WTC11 (cell line): Measurements from ENCODE around the gene FOXQ1. TPM values are rescaled to one million over a fixed set of nuclear protein-coding genes. Genes with fewer than 3 reads are reported as not detected.
A peak's percentile ranks its signal among the peaks of the same experiment; 100 is the strongest.

Source experiments
- ATAC-seq: fragments of 200-7000 bp; cut with Tn5 transposase; 2 replicates; pipeline ENCODE4 v1.10.0; 2021; ENCODE audit warnings: mild to moderate bottlenecking, moderate library complexity
- CTCF ChIA-PET: fragments of 300-600 bp; sonication (Branson Sonifier 250); formaldehyde crosslinking; loops from one replicate; lab custom pipeline; 2021; ENCODE audit warnings: antibody characterized with exemption; lab: Charles Lee
- POLR2A ChIA-PET: fragments of 350-600 bp; sonication (Branson Sonifier 250); formaldehyde crosslinking; loops from one replicate; lab custom pipeline; 2021; ENCODE audit warnings: antibody characterized with exemption; lab: Charles Lee
- DNase-seq: peaks from one replicate; pipeline ENCODE4 v3.0.0; 2021; ENCODE audit warnings: low spot score
- H3K27ac Mint-ChIP-seq: 2 replicates; pipeline ENCODE4 v1.8.0; 2021; ENCODE audit warnings: mixed read lengths
- H3K27me3 Mint-ChIP-seq: 2 replicates; pipeline ENCODE4 v1.8.0; 2021; ENCODE audit warnings: low read depth, mild to moderate bottlenecking, moderate library complexity, mixed read lengths
- H3K36me3 Mint-ChIP-seq: 2 replicates; pipeline ENCODE4 v1.8.0; 2021; ENCODE audit warnings: mixed read lengths
- H3K4me1 Mint-ChIP-seq: 2 replicates; pipeline ENCODE4 v1.8.0; 2022; ENCODE audit warnings: mixed read lengths
- H3K4me3 Mint-ChIP-seq: 2 replicates; pipeline ENCODE4 v1.8.0; 2021; ENCODE audit warnings: mild to moderate bottlenecking, moderate library complexity, mixed read lengths
- H3K9me3 Mint-ChIP-seq: 2 replicates; pipeline ENCODE4 v1.8.0; 2021; ENCODE audit warnings: mixed read lengths
- FOXK1 ChIP-seq: sonication (generic); formaldehyde crosslinking; IDR thresholded peaks from 2 replicates; pipeline ENCODE4 v1.8.0; 2022; ENCODE audit warnings: mild to moderate bottlenecking, moderate library complexity, missing genetic modification reagents
- GABPB1 ChIP-seq: sonication (generic); formaldehyde crosslinking; IDR thresholded peaks from 2 replicates; pipeline ENCODE4 v1.8.1; 2023; ENCODE audit warnings: mild to moderate bottlenecking, missing genetic modification reagents
- IRF1 ChIP-seq: sonication (generic); formaldehyde crosslinking; IDR thresholded peaks from 2 replicates; pipeline ENCODE4 v1.8.0; 2023; ENCODE audit warnings: missing genetic modification reagents
- NR1H2 ChIP-seq: sonication (generic); formaldehyde crosslinking; IDR thresholded peaks from 2 replicates; pipeline ENCODE4 v1.9.0; 2021; ENCODE audit warnings: mild to moderate bottlenecking, moderate library complexity, missing genetic modification reagents
- PREB ChIP-seq: sonication (generic); formaldehyde crosslinking; IDR thresholded peaks from 2 replicates; pipeline ENCODE4 v1.8.1; 2022; ENCODE audit warnings: mild to moderate bottlenecking, missing genetic modification reagents, moderate library complexity, borderline replicate concordance
- SMAD4 ChIP-seq: sonication (generic); formaldehyde crosslinking; IDR thresholded peaks from 2 replicates; pipeline ENCODE4 v1.8.0; 2022; ENCODE audit warnings: mild to moderate bottlenecking, missing genetic modification reagents
- SP1 ChIP-seq: sonication (generic); formaldehyde crosslinking; conservative IDR thresholded peaks from 2 replicates; pipeline ENCODE4 v1.8.1; 2022; ENCODE audit warnings: missing genetic modification reagents
- ZNF219 ChIP-seq: sonication (generic); formaldehyde crosslinking; IDR thresholded peaks from 2 replicates; pipeline ENCODE4 v1.8.0; 2023; ENCODE audit warnings: missing genetic modification reagents, mild to moderate bottlenecking, borderline replicate concordance
- ZNF263 ChIP-seq: sonication (generic); formaldehyde crosslinking; IDR thresholded peaks from 2 replicates; pipeline ENCODE4 v1.8.1; 2022; ENCODE audit warnings: low read depth, mild to moderate bottlenecking, moderate library complexity, missing genetic modification reagents
- ZNF423 ChIP-seq: fragments of 250-450 bp; sonication (Bioruptor Pico); IDR thresholded peaks from 2 replicates; pipeline ENCODE4 v2.1.2; 2022; ENCODE audit warnings: mild to moderate bottlenecking, moderate library complexity
- total RNA-seq: library from RNA; stranded (reverse); gene quantifications from 3 replicates; pipeline ENCODE4 v1.2.3, GENCODE V29; 2021
- TF ChIP-seq, protein P1 (sequence below): sonication (generic); formaldehyde crosslinking; IDR thresholded peaks from 2 replicates; pipeline ENCODE4 v1.8.0; 2022; ENCODE audit warnings: mild to moderate bottlenecking, missing genetic modification reagents
- TF ChIP-seq, protein P2 (sequence below): fragments of 250-450 bp; sonication (Bioruptor Pico); IDR thresholded peaks from 2 replicates; pipeline ENCODE4 v1.9.0; 2021; ENCODE audit warnings: mild to moderate bottlenecking

FOXQ1 gene
- total RNA-seq, 1 experiment from 2014 or later = 0.35 TPM

DNA sequence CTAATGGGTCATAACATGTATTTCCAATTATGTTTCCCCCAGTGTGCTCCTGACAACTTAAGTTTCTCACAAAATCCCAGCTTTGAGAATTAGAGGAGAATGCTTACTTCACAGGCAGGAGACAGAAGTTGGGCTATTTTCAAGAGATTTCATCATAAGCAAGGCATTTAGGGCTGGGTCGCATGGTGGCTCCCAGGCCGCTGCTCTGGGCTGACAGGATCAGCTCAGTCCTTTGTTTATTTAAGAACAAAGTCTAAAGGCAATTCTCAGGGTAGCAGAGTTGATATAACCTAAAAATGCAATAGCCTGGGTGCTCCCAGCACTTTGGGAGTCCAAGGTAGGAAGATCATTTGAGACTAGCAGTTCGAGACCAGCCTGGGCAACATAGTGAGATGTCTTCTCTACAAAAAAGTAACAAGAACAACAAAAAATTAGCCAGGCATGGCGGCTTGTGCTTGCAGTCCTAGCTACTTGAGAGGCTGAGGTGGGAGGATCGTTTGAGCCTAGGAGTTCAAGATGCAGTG, 10.9 kb downstream of the FOXQ1 start:
- Mint-ChIP-seq H3K4me1 (peaks cover 10% of the 10 kb centered on the region), H3K27ac (no peak overlapping the region), H3K9me3 (no peaks in the 10 kb centered on the region), H3K4me3 (no peak overlapping the region), H3K36me3 (peaks cover 2% of the 10 kb centered on the region; the same call in 1 of the 2 replicates), H3K27me3 (peaks cover 14% of the 10 kb centered on the region)
- ATAC-seq (no peak), DNase-seq (no peak)
- CTCF ChIA-PET = no interaction called here
- TF ChIP-seq FOXK1 (CRISPR knock-in tag) = no peak
- TF ChIP-seq GABPB1 (CRISPR knock-in tag) = peak; percentile 97
- POLR2A ChIA-PET = no interaction called here

DNA sequence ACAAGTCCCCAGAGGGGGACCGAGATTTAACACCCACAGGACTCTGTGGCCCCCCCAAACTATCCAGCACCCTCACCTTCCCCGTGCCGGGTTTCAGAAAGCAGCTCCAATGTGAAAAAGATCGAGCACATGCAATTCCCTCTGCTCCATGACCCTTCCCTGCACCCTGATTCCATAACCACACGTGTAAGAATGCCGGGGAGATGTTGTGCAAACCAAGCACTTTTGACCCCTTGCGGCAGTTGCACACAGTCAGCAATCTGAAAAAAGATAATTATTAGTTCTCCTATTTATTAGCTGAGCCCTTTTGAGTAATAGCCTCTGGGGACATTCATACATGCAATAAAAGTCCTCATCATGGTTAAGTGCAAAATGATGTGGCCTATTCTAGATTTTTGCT, 13.0 kb downstream of the FOXQ1 start:
- H3K9me3 Mint-ChIP-seq = peaks cover 15% of the 10 kb centered on the region
- peaks cover 7% of the 10 kb centered on the region for H3K4me1 Mint-ChIP-seq
- no peak for TF ChIP-seq NR1H2
- peak; percentile 62 for TF ChIP-seq GABPB1 (CRISPR knock-in tag)
- TF ChIP-seq, all 79 proteins: peak for 1
- H3K27me3 Mint-ChIP-seq = peaks cover 10% of the 10 kb centered on the region
- no peak overlapping the region for H3K27ac Mint-ChIP-seq
- POLR2A ChIA-PET = no interaction called here
- H3K4me3 Mint-ChIP-seq = no peak overlapping the region
- ATAC-seq = no peak
- DNase-seq = no peak
- H3K36me3 Mint-ChIP-seq = peaks cover 11% of the 10 kb centered on the region
- CTCF ChIA-PET = interaction anchor here (1.1 kb wide), 1 partner anchor 72 kb away, joined by 3 read pairs; no protein-coding TSS in a partner anchor

- peaks cover 18% of the 10 kb centered on the region for H3K36me3 Mint-ChIP-seq
- peaks cover 14% of the 10 kb centered on the region for H3K27me3 Mint-ChIP-seq
- DNase-seq = no peak
- no peak overlapping the region for H3K27ac Mint-ChIP-seq
- H3K4me3 Mint-ChIP-seq = no peak overlapping the region
- peaks cover 23% of the 10 kb centered on the region for H3K9me3 Mint-ChIP-seq
- H3K4me1 Mint-ChIP-seq = peaks cover 7% of the 10 kb centered on the region
- ATAC-seq = no peak
- ChIA-PET POLR2A (no interaction called here), CTCF (interaction anchor here (0.6 to 1.1 kb wide), 2 partner anchors 21 to 71 kb away, joined by 3 read pairs; no protein-coding TSS in a partner anchor)
- peak; percentile 88 for TF ChIP-seq GABPB1 (CRISPR knock-in tag)
- TF ChIP-seq, protein P1, sequence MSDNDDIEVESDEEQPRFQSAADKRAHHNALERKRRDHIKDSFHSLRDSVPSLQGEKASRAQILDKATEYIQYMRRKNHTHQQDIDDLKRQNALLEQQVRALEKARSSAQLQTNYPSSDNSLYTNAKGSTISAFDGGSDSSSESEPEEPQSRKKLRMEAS = no peak
Observed at GRCh38 chr6:1325461-1326309, 13.8 kb downstream of the FOXQ1 start.

- no peak for ATAC-seq
- no peak overlapping the region for H3K4me3 Mint-ChIP-seq
- ChIA-PET POLR2A (no interaction called here), CTCF (interaction anchor here (0.6 kb wide), 2 partner anchors 20 to 486 kb away, joined by 3 to 4 read pairs; no protein-coding TSS in a partner anchor)
- no peak overlapping the region for H3K27ac Mint-ChIP-seq
- peaks cover 24% of the 10 kb centered on the region for H3K36me3 Mint-ChIP-seq
- DNase-seq = no peak
- peaks cover 7% of the 10 kb centered on the region for H3K4me1 Mint-ChIP-seq
- TF ChIP-seq SP1 (no peak), ZNF219 (no peak), IRF1 (no peak), ZNF263 (CRISPR knock-in tag) (no peak), ZNF423 (no peak), SMAD4 (CRISPR knock-in tag) (no peak), PREB (CRISPR knock-in tag) (no peak)
- TF ChIP-seq, protein P2, sequence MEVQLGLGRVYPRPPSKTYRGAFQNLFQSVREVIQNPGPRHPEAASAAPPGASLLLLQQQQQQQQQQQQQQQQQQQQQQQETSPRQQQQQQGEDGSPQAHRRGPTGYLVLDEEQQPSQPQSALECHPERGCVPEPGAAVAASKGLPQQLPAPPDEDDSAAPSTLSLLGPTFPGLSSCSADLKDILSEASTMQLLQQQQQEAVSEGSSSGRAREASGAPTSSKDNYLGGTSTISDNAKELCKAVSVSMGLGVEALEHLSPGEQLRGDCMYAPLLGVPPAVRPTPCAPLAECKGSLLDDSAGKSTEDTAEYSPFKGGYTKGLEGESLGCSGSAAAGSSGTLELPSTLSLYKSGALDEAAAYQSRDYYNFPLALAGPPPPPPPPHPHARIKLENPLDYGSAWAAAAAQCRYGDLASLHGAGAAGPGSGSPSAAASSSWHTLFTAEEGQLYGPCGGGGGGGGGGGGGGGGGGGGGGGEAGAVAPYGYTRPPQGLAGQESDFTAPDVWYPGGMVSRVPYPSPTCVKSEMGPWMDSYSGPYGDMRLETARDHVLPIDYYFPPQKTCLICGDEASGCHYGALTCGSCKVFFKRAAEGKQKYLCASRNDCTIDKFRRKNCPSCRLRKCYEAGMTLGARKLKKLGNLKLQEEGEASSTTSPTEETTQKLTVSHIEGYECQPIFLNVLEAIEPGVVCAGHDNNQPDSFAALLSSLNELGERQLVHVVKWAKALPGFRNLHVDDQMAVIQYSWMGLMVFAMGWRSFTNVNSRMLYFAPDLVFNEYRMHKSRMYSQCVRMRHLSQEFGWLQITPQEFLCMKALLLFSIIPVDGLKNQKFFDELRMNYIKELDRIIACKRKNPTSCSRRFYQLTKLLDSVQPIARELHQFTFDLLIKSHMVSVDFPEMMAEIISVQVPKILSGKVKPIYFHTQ (CRISPR knock-in tag) = no peak
- TF ChIP-seq, protein P1 = no peak
- peaks cover 30% of the 10 kb centered on the region for H3K9me3 Mint-ChIP-seq
- peaks cover 14% of the 10 kb centered on the region for H3K27me3 Mint-ChIP-seq
Observed at GRCh38 chr6:1326535-1327121, 14.7 kb downstream of the FOXQ1 start.
